ENCODE measurements around the gene NFE2L1. TPM values are rescaled to one million over a fixed set of nuclear protein-coding genes. Genes with fewer than 3 reads are reported as not detected.
"Not testable (repeated sequence)": the region's sequence is repeated elsewhere in the genome, so short reads cannot be mapped to it uniquely, and the experiment has no call there.

The NFE2L1 gene
- polyA plus RNA-seq (ENCODE audit: insufficient read length in 4 of 4), result 100 to 1,000 TPM; 194 to 248 (median 221) TPM

GRCh38 chr17:48047741-48048383 lies at the start of gene NFE2L1:
Gene NFE2L1, plus strand, starts transcription at chr17:48048359. Its CDS starts 2,760 bp downstream, at chr17:48051119.
- peak; percentile 98 to 99 (median 98) for DNase-seq (ENCODE audit: low read depth in 4 of 4, low spot score in 3 of 4)

- no peak for DNase-seq (ENCODE audit: low read depth in 4 of 4, low spot score in 3 of 4)
Observed at GRCh38 chr17:47999582-47999981, 48.6 kb upstream of the NFE2L1 start.

GRCh38 chr17:48001197-48001596 lies 47.0 kb upstream of the NFE2L1 start:
- DNase-seq (ENCODE audit: low read depth in 4 of 4, low spot score in 3 of 4), result no peak

GRCh38 chr17:48001657-48002056 lies 46.5 kb upstream of the NFE2L1 start:
- not testable (repeated sequence) for DNase-seq (ENCODE audit: low read depth in 4 of 4, low spot score in 3 of 4)

- no peak for DNase-seq (ENCODE audit: low read depth in 4 of 4, low spot score in 3 of 4)
Observed at GRCh38 chr17:48002266-48002915, 45.8 kb upstream of the NFE2L1 start.

- DNase-seq (ENCODE audit: low read depth in 4 of 4, low spot score in 3 of 4), result no peak
Observed at GRCh38 chr17:48002916-48003416, 45.2 kb upstream of the NFE2L1 start.

GRCh38 chr17:48003417-48004151 lies 44.6 kb upstream of the NFE2L1 start:
- DNase-seq (ENCODE audit: low read depth in 4 of 4, low spot score in 3 of 4), result no peak

- DNase-seq (ENCODE audit: low read depth in 4 of 4, low spot score in 3 of 4), result no peak
Observed at GRCh38 chr17:48004983-48005382, 43.2 kb upstream of the NFE2L1 start.

GRCh38 chr17:48006936-48007709 lies 41.0 kb upstream of the NFE2L1 start:
- DNase-seq (ENCODE audit: low read depth in 4 of 4, low spot score in 3 of 4), result no peak

- DNase-seq (ENCODE audit: low read depth in 4 of 4, low spot score in 3 of 4), result no peak
Observed at GRCh38 chr17:48010193-48010592, 38.0 kb upstream of the NFE2L1 start.

GRCh38 chr17:48011405-48012150 lies 36.6 kb upstream of the NFE2L1 start:
- no peak for DNase-seq (ENCODE audit: low read depth in 4 of 4, low spot score in 3 of 4)

GRCh38 chr17:48012151-48012520 lies 36.0 kb upstream of the NFE2L1 start:
- no peak for DNase-seq (ENCODE audit: low read depth in 4 of 4, low spot score in 3 of 4)

GRCh38 chr17:48012654-48013053 lies 35.5 kb upstream of the NFE2L1 start:
- DNase-seq (ENCODE audit: low read depth in 4 of 4, low spot score in 3 of 4), result no peak

- DNase-seq (ENCODE audit: low read depth in 4 of 4, low spot score in 3 of 4), result no peak
Observed at GRCh38 chr17:48013876-48014594, 34.1 kb upstream of the NFE2L1 start.

- no peak for DNase-seq (ENCODE audit: low read depth in 4 of 4, low spot score in 3 of 4)
Observed at GRCh38 chr17:48014595-48015111, 33.5 kb upstream of the NFE2L1 start.

- no peak for DNase-seq (ENCODE audit: low read depth in 4 of 4, low spot score in 3 of 4)
Observed at GRCh38 chr17:48016112-48016511, 32.0 kb upstream of the NFE2L1 start.

GRCh38 chr17:48017817-48018158 lies 30.4 kb upstream of the NFE2L1 start:
- not testable (repeated sequence) for DNase-seq (ENCODE audit: low read depth in 4 of 4, low spot score in 3 of 4)

GRCh38 chr17:48021934-48022333 lies 26.2 kb upstream of the NFE2L1 start:
- no peak for DNase-seq (ENCODE audit: low read depth in 4 of 4, low spot score in 3 of 4)

GRCh38 chr17:48022901-48023300 lies 25.3 kb upstream of the NFE2L1 start:
- no peak for DNase-seq (ENCODE audit: low read depth in 4 of 4, low spot score in 3 of 4)

All from left renal pelvis (tissue), 4 donors.